HG02884 (cell line): ENCODE measurements around the gene AIPL1.

Source experiments
- ATAC-seq: cut with Tn5 transposase; IDR thresholded peaks from one replicate; pipeline ENCODE4 v1.9.1; 2021; ENCODE audit warnings: mild to moderate bottlenecking, moderate library complexity; ENCODE audit not compliant: unreplicated experiment

Gene AIPL1

GRCh38 chr17:6376931-6377361 is 58.0 kb downstream of the AIPL1 start:
- ATAC-seq: no peak

DNA sequence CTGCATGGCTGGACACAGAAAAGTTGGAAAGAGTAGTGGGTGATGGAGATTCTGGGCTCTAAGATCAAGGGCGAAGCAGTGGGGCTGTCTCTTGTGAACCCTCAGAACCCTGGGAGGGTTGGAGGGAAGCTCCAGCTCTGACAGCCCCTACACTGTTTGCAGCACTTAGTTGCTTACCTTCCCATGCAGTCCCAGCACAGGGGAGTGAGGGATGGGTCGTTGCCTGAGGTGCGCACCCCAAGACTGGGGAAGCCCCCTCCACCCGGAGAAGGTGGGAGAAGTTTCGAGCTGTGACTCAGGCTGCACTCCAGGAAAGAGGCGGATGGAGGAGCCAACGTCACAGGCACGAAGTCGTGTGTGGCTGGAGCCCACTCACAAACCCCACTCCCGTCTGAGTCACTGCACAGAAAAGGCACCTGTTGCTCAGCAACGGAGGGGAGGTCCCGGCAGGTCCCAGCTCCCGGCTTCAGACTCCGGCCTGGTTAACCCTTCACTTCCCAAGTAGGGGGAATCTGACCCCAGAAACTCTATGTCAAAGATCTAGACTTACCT is 60.1 kb downstream of the AIPL1 start:
- no peak for ATAC-seq

DNA sequence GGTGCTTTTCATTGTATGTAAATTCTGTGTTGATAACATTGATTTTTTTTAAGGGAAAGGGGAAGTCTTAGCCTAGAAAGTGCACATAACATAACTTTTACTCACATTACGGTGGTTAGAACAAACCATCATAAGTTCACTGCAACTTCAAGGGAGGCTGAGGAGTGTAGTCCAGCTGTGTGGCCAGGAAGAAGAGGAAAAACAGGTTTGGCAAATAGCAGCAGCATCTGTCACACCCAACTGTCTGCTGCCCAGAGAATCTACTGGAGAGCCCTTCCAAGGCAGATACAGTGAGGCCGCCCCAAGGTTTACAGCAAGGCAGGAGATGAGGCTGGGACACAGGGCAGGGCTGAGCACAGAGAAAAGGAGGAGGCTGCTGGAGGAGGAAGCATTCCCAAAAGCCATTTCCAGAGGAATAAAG is 60.6 kb downstream of the AIPL1 start:
- ATAC-seq: no peak
